Mesothelial cell of epicardium (in vitro differentiated cells): Measurements from ENCODE around the gene TMEM38B. TPM values are rescaled to one million over a fixed set of nuclear protein-coding genes. Genes with fewer than 3 reads are reported as not detected.
"Not testable (repeated sequence)": the region's sequence is repeated elsewhere in the genome, so short reads cannot be mapped to it uniquely, and the experiment has no call there.

Source experiments
- DNase-seq, 2 experiments: peaks; one replicate each; pipeline ENCODE4 v3.0.0; 2021; ENCODE audit warnings: low spot score in 2 of 2; ENCODE audit not compliant: unreplicated experiment in 2 of 2
- H3K27ac Mint-ChIP-seq: 2 replicates; pipeline ENCODE4 v1.8.0; 2021; ENCODE audit warnings: mixed read lengths
- H3K27me3 Mint-ChIP-seq: 2 replicates; pipeline ENCODE4 v1.8.0; 2021; ENCODE audit warnings: low read depth, mixed read lengths
- H3K36me3 Mint-ChIP-seq: 2 replicates; pipeline ENCODE4 v1.8.0; 2021; ENCODE audit warnings: mixed read lengths
- H3K4me1 Mint-ChIP-seq: 2 replicates; pipeline ENCODE4 v1.8.0; 2021; ENCODE audit warnings: mixed read lengths
- H3K4me3 Mint-ChIP-seq: 2 replicates; pipeline ENCODE4 v1.8.0; 2021; ENCODE audit warnings: mild to moderate bottlenecking, moderate library complexity, mixed read lengths
- H3K9me3 Mint-ChIP-seq: 2 replicates; pipeline ENCODE4 v1.8.0; 2021; ENCODE audit warnings: mixed read lengths
- total RNA-seq: library from RNA; stranded (reverse); gene quantifications from 3 replicates; pipeline ENCODE4 v1.2.1, GENCODE V29; 2021
- TF ChIP-seq, protein P1 (sequence below): fragments of 200-600 bp; sonication (generic); IDR thresholded peaks from one replicate; pipeline ENCODE4 v1.5.0; 2021; ENCODE audit warnings: antibody characterized with exemption; ENCODE audit not compliant: unreplicated experiment

TMEM38B gene
- total RNA-seq, 1 donor from 2014 or later, result 14.1 TPM

DNA sequence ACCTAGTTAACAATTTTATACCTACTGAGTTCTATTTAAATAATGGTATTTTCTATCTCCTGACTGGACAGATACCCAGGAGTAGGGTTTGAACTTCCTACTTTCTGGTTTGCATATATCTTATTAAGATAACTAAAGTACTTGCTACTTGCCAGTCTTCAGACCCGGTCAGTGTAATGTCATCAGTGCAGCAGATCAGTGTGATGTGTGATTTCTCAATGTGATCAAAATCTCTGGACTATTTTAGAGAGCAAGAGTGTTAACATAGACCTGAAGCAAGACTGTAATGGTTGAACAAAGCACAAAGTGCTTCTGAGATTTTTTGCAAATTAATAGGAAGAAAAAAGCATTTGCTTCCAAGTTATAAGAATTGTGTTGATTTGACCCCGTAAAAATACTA, 6.8 kb downstream of the TMEM38B start:
- peaks cover 13% of the 10 kb centered on the region for H3K4me1 Mint-ChIP-seq
- H3K36me3 Mint-ChIP-seq, result peaks cover under 1% of the 10 kb centered on the region
- no peak overlapping the region for H3K4me3 Mint-ChIP-seq
- no peaks in the 10 kb centered on the region for H3K9me3 Mint-ChIP-seq
- TF ChIP-seq, protein P1, sequence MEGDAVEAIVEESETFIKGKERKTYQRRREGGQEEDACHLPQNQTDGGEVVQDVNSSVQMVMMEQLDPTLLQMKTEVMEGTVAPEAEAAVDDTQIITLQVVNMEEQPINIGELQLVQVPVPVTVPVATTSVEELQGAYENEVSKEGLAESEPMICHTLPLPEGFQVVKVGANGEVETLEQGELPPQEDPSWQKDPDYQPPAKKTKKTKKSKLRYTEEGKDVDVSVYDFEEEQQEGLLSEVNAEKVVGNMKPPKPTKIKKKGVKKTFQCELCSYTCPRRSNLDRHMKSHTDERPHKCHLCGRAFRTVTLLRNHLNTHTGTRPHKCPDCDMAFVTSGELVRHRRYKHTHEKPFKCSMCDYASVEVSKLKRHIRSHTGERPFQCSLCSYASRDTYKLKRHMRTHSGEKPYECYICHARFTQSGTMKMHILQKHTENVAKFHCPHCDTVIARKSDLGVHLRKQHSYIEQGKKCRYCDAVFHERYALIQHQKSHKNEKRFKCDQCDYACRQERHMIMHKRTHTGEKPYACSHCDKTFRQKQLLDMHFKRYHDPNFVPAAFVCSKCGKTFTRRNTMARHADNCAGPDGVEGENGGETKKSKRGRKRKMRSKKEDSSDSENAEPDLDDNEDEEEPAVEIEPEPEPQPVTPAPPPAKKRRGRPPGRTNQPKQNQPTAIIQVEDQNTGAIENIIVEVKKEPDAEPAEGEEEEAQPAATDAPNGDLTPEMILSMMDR, result no peak
- no peaks in the 10 kb centered on the region for H3K27me3 Mint-ChIP-seq
- DNase-seq, result no peak
- H3K27ac Mint-ChIP-seq, result no peak overlapping the region

DNA sequence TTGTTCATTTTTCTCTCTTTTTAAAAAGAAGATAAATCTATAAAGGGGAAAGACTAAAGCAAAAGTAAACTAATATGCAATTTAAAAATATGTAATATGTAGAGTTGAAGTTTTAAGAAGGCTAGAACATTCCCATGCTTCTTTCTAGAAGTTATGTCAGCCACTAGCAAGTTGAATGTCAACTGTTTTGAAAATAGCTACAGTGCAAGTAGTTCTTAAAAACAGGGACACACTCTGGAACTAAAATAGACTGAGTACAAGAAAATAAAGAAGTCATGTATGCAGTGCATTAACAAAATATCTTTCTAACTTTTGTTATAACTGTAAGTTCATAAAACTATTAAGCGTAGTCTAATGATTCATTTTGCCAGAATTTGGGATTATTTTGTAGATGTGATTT, 7.9 kb downstream of the TMEM38B start:
- H3K27me3 Mint-ChIP-seq, result no peaks in the 10 kb centered on the region
- DNase-seq, result no peak
- H3K36me3 Mint-ChIP-seq, result peaks cover 1% of the 10 kb centered on the region
- H3K9me3 Mint-ChIP-seq, result no peaks in the 10 kb centered on the region
- H3K4me1 Mint-ChIP-seq, result peaks cover 13% of the 10 kb centered on the region
- H3K27ac Mint-ChIP-seq, result no peak overlapping the region
- no peak overlapping the region for H3K4me3 Mint-ChIP-seq
- TF ChIP-seq, protein P1, result no peak

DNA sequence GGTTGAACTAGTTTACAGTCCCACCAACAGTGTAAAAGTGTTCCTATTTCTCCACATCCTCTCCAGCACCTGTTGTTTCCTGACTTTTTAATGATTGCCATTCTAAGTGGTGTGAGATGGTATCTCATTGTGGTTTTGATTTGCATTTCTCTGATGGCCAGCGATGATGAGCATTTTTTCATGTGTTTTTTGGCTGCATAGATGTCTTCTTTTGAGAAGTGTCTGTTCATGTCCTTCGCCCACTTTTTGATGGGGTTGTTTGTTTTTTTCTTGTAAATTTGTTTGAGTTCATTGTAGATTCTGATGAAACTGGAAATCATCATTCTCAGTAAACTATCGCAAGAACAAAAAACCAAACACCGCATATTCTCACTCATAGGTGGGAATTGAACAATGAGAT, 9.3 kb downstream of the TMEM38B start:
- not testable (repeated sequence) for H3K27ac Mint-ChIP-seq, H3K36me3 Mint-ChIP-seq, H3K9me3 Mint-ChIP-seq, H3K4me3 Mint-ChIP-seq, H3K27me3 Mint-ChIP-seq, DNase-seq
- H3K4me1 Mint-ChIP-seq, result peaks cover 13% of the 10 kb centered on the region

DNA sequence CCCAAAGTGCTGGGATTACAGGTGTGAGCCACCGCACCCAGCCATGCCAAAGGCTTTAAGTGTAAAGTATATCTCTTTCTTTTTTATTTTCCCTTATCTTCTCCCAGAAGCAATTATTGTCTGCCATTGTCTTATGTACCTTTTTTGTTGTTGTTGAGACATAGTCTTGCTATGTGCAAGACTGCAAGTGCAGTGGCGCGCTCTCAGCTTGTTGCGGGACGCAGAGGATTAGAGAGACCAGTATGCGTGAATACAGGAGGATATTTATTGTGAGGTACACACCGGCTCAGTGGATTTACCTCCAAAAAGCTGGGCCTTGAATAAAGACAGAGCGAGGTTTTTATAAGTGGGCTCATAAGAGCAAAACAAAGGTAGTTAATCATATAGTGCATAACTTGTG, 11.8 kb downstream of the TMEM38B start:
- no peak for DNase-seq
- no peaks in the 10 kb centered on the region for H3K27me3 Mint-ChIP-seq
- no peaks in the 10 kb centered on the region for H3K9me3 Mint-ChIP-seq
- no peaks in the 10 kb centered on the region for H3K4me1 Mint-ChIP-seq
- peaks cover 7% of the 10 kb centered on the region for H3K36me3 Mint-ChIP-seq
- TF ChIP-seq, protein P1, result no peak
- H3K27ac Mint-ChIP-seq, result no peak overlapping the region
- no peak overlapping the region for H3K4me3 Mint-ChIP-seq

DNA sequence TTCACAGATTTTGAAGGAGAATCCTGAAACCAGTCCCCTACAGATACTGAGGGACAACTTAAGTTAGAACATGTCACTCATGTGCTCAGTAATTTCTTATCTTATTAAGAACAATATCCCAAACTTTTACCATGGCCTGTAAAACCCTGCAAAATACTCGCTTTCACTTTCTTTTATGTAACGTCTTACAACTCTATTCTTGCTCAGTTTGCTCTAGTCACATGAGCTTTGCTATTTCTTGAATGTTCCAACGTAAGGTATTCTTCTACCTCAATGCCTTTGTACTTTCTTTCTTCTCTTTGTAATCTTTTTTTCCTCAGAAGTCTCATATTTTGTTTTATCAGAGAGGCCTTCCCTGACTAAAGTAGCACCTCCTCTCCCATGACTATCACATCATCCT, 14.1 kb downstream of the TMEM38B start:
- TF ChIP-seq, protein P1, result no peak
- Mint-ChIP-seq H3K9me3 (no peaks in the 10 kb centered on the region), H3K4me1 (no peaks in the 10 kb centered on the region), H3K4me3 (no peak overlapping the region), H3K27me3 (no peaks in the 10 kb centered on the region), H3K27ac (no peak overlapping the region), H3K36me3 (peaks cover 7% of the 10 kb centered on the region)
- DNase-seq, result no peak

DNA sequence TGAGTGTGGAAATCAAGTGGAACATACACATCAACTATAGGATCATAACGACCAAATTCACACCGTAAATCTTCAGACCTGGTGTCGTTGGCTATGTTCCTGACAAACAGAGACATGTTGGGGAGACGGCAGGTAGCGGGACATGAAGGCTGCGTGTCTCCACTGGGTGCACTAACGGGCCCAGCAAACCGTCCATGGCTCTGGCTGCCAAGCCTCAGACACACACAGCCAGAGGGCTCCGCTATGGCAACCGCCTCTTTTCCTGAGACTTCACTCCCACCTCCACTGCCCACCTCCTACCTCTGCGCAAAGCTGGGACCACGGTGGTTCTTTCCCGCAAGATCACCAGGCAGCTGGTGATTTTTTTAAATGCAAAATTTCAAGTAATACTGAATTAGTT, 16.3 kb downstream of the TMEM38B start:
- Mint-ChIP-seq H3K9me3 (peaks cover 5% of the 10 kb centered on the region), H3K27me3 (no peaks in the 10 kb centered on the region), H3K4me3 (no peak overlapping the region), H3K36me3 (peaks cover 14% of the 10 kb centered on the region), H3K4me1 (no peaks in the 10 kb centered on the region), H3K27ac (no peak overlapping the region)
- TF ChIP-seq, protein P1, result no peak
- DNase-seq, result no peak
